ENCODE data around the gene PSD2.

Gene PSD2

GRCh38 chr5:139763280-139763929 lies 32.2 kb upstream of the PSD2 start:
- no peak for DNase-seq (ENCODE audit: low read depth in 4 of 4, low spot score in 1 of 4)

DNA sequence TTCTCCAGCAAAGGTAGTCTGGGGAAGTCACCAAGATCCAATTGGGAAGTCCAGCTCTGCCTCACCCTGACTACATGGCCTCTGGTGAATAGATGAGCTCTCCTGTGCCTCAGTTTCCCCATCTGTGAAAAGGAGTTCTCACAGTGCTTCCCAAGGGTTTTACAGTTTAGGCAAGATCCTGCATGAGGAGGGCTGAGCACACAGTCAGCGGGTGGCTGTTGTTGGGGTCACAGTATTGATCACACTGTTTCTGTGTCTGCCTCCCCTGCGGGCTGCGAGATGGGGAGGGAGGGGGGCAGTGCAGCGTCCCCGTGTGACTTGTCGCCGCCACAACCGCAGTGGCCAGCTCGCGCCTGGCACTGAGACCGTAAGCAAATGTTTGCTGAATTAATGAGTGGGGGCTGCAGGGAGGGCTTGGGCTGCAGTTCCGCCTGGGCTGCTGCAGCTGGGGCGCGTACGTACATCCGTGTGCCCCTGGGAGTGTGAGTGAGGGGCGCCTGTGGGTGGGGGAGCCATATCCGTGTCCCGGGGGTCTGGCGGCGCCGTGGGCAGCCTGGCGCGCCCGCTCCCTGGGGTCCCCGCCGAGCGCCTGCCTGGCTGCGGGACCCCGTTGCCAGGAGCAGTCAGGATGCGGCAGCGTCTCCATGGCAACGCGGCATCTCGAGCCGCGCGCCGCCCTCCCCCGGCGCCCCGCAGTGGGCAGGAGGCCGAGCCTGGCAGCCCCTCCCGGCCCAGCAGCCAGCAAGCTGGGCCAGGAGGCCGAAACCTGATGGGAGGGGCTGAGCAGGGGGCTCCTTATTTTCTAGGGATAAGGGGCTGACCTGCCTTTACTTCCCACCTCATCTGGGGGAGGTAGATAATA lies 31.4 kb upstream of the PSD2 start:
- DNase-seq (ENCODE audit: low read depth in 4 of 4, low spot score in 1 of 4), result no peak

DNA sequence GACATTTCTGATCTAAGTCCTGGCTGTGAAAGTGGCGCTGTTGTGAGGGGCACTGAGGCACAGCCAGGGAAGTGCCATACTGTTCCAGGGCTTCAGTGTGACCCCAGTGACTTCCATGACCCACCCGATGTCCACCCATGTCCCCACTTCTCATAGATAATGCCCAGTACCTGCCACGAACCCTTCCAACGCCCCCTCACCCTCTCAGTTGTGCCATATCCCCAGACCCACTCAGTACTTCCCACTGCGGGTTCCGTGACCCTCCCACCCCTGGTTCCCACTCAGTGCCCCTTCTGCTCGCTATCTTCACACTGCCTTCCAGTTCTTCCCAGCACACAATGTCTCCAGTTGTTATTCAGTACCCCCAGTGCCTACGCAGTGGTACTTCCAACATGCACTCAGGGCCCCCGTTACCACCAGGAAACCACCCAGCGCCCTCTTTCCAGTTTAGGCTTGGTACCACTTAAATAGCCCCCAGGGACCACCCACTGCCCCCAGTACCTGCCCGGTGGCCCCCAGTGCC lies 30.7 kb upstream of the PSD2 start:
- DNase-seq (ENCODE audit: low read depth in 4 of 4, low spot score in 1 of 4), result no peak

DNA sequence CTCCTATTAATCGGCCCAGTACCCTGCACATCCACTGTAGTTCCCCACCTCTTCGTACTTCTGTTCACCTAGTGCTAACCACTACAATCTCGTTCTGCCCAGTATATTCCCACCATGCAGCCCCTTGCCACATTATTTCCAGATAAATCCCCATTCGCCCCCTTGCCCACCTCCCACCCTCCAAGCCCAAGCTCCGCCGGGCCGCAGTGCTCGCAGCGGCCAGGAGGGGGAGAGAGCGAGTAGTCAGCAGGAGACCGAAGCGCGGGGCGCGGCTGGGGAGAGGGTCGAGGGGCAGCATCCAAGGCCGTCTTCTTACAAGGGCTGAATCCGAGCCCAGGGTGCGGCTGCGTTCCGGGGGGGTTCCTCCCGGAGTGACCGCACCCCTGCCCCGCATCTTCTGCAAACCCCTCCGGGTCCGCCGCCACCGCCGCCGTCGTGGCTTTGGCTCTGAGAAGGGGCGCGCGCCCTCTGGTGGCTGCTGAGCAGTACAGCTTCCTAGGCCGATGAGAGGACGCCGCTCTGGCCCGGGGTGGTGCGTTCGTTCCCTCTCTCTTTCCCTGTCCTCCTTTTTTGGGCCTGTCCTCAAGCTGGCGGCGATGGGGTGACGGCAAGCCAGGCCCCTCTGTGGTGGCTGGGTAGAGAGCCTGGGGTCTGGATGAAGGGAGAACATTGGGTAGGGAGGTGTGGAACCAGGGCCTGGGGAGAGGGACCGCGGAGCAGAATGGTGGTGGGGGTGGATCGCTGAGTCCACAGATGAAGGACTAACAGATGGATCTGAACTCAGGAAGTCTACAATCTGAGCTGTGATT lies 30.0 kb upstream of the PSD2 start:
- peak; percentile 68 to 81 (median 73) for DNase-seq (ENCODE audit: low read depth in 4 of 4, low spot score in 1 of 4)

DNA sequence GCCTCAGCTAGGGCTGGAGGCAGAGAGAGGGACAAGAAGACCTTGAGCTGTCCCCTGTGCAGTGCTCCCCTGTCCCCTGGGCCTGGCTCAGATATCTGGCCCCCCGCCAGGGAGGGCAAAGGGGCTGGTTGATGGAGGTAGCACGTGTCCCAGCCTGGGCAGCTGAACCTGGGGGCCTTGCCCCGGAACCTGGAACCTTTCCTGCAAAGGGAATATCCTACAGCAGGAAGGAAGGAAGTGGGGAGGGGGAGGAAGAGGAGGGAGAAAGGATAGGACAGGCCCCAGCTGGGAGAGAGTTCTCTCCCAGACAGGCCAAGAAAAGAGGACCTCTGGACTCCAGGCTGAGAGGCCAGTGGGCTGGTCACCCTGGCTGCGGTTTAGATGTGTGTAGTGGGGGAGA lies 27.6 kb upstream of the PSD2 start:
- no peak for DNase-seq (ENCODE audit: low read depth in 4 of 4, low spot score in 1 of 4)

- DNase-seq (ENCODE audit: low read depth in 4 of 4, low spot score in 1 of 4), result no peak
Measured at GRCh38 chr5:139768807-139769465, 26.7 kb upstream of the PSD2 start.

DNA sequence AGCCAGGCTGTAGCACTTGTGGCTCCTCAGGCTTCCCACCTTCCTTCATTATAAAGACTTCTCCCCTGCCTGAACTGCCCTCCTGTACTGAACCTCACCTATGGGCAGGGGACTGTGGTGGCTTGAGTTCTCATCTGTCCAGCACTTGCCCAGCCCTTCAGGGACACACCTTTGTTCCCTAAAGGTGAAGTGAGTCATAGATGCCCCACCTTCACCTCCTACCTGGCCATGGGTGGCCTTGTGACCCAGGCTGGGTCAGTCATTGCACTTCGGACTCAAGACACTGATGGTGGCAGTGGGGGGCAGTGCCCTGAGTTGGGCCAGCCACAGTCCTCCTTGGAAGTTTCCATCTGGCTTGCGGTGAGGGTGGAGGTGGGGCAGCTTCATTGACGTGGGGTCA lies 26.1 kb upstream of the PSD2 start:
- no peak for DNase-seq (ENCODE audit: low read depth in 4 of 4, low spot score in 1 of 4)

- no peak for DNase-seq (ENCODE audit: low read depth in 4 of 4, low spot score in 1 of 4)
Measured at GRCh38 chr5:139770722-139771121, 24.9 kb upstream of the PSD2 start.

DNA sequence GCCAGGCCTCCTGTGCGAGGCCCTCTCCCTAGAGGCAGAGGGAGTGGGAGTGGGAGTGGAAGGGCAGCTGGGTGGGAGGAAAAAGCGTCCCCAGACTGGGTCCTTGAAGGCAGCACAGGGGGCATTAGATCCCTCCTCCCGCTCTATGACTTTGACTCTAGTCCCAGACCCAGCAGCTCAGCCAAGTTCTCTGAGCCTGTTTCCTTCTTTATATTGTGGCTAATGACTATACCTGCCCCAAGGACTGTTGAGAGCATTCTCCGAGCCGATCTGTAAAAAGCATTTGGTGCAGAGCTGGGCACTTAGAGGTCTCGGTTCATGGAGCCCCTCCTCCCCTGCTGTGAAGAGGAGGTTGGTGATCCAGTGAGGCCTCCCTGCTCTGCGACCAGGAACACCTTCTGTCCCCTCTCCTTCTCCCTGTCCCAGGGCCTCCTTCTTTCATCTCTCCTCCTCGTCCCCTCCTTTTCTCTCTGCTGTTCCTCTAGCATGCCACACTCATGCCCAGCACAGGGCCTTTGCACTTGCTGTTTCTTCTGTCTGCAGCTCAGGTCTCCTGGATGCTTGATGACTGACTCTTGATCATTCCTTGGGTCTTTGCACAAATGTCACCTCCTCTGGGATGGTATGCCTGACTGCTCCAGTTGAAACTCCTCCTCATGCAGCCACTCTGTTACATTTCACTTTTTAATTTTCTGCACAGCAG lies 23.4 kb upstream of the PSD2 start:
- no peak for DNase-seq (ENCODE audit: low read depth in 4 of 4, low spot score in 1 of 4)

GRCh38 chr5:139772927-139773690 lies 22.5 kb upstream of the PSD2 start:
- DNase-seq (ENCODE audit: low read depth in 4 of 4, low spot score in 1 of 4), result no peak

DNA sequence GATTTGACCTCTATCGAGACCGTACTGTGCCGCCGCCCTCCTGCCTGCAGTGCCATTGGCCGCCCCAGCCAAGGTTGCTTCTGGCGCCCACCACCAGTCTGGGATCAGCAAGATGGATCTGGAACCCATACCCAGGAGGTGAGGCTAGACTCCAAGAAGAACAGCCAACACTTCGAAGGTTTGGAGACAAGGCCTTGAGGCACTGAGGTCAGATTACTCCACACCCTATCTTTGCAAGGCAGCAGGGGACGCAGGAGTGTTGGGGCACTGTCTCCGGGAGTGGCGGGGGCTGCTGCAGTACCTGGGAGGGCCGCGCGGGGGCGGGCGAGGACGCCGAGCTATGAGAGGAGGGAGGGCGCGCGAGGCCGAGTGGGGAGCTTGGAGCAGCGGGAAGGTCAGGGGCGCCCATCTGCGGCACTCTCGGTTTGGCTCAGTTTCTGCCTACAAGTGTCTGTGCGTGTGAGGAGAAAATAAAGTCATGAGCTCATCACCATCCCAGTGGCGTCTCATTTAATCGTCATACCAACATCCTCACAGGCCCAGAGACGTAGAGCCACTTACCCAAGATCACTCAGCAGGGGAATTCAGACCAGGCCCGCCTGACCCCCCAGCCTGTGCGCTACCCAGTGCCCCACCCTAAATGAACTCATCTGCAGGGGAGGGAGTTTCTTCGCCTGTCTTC lies 20.5 kb upstream of the PSD2 start:
- peak; percentile 58 to 86 (median 72) for DNase-seq (ENCODE audit: low read depth in 4 of 4, low spot score in 1 of 4)

GRCh38 chr5:139775872-139776271 lies 19.7 kb upstream of the PSD2 start:
- DNase-seq (ENCODE audit: low read depth in 4 of 4, low spot score in 1 of 4), result no peak

DNA sequence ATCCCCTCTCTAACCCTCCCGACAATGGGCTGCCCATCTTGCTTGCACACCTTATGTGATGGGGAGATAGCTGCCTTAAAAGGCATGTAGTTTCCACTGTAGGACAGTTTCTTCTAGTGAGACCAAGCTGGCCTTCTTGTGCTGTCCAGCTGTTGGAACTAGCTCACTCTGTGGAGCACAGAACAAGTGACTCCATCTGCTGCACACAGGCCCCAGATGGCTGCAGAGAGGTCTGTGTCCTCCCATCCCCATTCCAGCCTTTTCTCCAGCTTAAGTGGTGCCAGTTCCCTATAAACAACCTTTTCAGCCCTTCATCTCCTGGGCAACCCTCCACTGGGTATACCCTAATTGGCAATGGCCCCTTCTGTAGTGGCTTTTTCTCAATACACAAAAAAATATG lies 18.7 kb upstream of the PSD2 start:
- DNase-seq (ENCODE audit: low read depth in 4 of 4, low spot score in 1 of 4), result no peak

DNA sequence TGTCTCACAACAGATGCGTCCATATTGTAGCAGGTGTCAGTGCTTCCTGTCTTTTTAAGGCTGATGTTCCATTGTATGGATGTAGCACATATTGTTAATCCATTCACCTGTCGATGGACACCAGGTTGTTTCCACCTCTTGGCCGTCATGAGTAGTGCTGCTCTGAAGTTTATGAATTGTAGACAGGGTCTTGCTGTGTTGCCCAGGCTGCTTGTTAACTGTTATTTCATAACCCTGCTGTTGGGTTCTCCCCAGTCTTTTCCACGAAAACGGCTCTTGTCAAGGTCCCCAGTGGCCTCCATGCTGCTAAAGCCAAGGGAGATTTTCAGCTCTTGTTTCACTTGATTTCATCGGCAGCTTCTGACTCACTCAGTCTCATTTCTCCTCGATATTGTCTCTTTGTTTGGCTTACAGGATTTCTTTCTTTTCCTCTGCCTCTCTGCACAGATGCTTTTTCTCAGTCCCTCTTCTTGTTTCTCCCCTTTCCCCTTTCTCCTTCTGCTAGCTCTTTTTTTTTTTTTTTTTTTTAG lies 12.1 kb upstream of the PSD2 start:
- no peak for DNase-seq (ENCODE audit: low read depth in 4 of 4, low spot score in 1 of 4)

GRCh38 chr5:139784488-139784887 lies 11.1 kb upstream of the PSD2 start:
- no peak for DNase-seq (ENCODE audit: low read depth in 4 of 4, low spot score in 1 of 4)

- DNase-seq (ENCODE audit: low read depth in 4 of 4, low spot score in 1 of 4), result no peak
Measured at GRCh38 chr5:139787257-139787567, 8.4 kb upstream of the PSD2 start.

GRCh38 chr5:139787568-139788293 lies 7.9 kb upstream of the PSD2 start:
- DNase-seq (ENCODE audit: low read depth in 4 of 4, low spot score in 1 of 4), result peak; percentile 56 to 93 (median 76)

- no peak for DNase-seq (ENCODE audit: low read depth in 4 of 4, low spot score in 1 of 4)
Measured at GRCh38 chr5:139788294-139788910, 7.2 kb upstream of the PSD2 start.

Measured in stimulated activated CD4-positive, alpha-beta T cell treated with anti-CD3 and anti-CD28 coated beads, Interleukin-1b, Interleukin-23, amount 100 ng/mL, for 24 hours (primary cell).